ENCODE results near the gene STX16.

STX16 gene

DNA sequence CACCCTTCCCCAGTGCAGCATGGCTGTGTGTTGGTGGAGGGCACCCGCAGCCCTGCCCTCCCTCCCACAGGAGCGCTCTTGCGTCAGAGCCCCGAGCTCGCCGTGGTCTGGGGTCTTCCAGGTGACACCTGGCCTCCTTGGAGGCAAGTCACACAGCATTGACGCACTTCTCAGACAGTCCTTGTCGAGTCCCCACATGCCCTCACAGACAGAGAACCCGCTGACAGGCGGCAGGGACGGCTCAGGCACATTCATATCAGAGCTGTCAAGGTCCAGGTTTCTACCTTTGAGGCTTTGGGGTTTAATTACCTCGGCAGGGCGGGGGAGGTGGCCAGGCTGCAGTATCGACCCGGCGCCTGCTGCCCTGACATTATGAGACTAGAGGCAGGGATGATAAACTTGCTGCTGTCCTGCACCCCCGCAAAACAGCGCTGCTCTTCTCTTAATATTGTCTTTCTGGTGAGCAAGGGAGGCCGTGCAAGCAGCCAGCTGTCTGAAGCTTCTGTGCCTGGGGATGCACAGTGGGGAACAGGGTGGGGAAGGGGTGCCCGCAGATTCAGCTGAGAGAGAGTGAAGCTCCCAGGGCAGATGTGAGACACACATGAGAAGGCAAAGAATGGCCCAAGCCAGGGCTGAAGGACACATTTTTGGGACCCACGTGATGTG is 46.3 kb downstream of the STX16 start:
- DNase-seq (ENCODE audit: low read depth): no peak

DNA sequence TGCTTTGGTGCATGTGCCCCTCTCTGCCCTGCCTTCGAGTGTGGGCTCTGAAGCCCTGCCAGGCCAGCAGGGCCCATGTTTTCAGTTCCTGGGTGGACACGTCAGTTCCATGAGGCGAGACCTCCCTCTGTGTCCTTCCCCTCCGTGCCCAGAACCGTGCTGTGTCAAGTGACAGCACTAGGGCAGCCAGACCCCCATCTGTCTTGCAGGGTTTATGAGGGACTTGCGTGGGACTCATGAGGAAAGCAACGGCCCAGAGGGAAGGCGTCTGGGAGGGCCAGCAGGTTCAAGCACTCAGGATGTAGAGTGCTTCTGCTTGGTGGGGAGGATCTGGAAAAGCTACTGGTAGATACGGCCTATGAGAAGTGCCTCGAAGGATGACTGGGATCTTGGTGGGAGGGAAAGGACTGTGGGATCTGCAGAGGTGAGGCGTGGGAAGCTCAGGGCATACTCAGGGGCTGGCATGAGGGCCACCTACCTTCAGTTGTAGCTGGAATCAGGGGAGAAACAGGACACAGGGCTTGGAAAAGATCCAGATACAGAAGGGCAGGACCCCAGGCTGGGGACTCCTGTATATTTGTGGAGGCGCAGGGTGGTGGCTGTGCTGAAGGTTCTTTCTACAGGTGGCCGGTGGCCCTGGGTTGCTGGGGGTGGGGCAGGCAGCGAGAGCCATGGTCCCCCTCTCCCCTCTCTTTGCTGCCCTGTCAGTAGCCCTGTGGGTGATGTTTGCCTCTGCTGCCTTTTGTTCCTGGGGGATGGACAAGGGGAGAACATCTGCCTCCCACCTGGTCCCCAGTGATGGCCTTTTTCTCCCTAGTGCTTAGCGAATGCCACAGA is 47.0 kb downstream of the STX16 start:
- no peak for DNase-seq (ENCODE audit: low read depth)

DNA sequence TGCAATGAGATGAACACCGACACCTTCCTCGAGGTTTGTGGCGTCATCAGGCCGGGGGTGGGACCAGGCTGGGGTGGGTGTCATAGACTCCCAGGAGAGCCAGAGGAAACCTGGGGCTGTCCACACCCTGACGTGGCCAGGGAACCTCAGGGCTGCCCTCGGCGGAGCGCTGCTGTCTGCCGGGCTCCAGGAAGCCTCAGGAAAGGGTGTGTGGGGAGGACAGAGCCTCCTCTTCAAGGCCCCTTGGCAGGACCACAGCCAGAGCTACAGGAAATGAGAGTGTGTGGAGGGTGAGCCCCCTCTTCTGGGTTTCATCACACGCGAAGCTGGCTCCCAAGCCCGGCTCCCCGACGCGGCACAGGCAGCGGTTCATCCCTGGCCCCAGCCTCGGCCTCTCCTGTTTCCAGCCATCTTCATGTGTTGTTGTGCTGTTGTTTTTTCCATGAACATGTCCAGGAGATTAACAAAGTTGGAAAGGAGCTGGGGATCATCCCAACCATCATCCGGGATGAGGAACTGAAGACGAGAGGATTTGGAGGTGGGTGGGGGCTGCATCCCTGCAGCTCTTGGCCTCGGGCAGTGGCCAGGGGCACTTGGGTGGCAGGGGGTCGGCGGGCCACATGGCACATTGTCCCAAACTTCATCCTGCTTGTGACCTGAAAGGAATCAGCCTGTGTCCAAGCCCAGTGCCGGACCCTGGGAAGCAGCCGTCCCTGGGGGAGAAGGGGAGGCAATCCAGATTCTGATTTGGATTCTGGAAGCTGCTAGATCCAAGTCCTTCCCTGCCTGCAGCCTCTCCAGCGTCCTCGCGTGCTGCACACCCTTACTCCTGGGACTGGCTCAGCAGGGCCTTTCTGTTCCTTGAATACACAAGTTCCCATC is 47.9 kb downstream of the STX16 start:
- DNase-seq (ENCODE audit: low read depth): no peak

DNA sequence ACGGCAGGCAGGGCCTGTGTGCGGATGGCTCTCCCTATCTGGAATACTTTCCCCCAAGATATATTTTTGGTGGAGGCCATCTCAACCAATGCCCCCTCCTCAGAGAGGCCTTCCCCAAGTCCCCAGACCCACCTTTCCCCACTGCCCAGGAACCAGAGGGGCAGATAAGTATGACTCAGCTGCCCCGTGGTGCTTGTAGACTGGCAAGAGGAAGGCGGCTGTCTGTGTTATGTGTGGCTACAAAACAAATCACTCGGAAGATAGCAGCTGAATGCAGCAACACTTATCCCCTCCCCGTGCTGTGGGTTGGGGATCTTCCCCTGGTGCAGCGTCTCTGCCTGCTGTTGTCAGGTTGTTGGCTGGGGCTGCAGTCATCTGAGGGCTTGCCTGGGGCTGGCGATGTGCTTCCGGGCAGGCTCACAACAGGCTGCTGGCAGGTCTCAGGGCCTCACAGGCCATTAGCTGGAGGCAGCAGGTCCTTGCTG is 48.6 kb downstream of the STX16 start:
- DNase-seq (ENCODE audit: low read depth): no peak

DNA sequence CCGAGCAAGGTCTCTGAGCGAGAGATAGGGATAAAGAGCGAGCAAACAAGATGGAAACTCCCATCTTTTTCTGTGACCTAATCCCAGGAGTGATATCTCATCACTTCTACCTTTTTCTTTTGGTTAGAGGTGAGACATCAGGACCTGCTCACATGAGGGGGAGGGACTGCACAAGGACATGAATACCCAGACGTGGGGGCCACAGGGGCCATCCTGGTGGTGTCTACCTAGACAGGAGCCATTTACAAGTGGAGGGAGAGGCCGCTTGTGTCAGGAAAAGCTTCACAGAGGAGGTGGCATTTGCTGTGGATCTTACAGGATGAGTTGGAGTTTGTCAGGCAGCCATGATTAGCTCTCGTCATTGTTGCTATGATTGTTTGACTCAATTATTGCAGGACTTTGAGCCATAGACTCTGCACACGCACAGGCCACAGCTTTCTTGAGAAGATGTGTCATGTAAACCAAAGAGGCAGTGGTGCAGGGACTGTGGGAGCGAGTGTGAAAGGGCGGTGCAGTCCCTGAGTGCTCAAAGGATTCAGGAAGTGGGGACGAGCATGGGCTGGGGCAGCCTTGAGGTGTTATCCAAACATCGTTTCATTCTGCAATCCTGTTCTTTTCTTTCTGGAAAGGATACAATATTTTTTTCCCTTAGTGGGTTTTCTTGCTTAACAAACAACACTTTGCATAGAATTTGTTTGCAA is 49.2 kb downstream of the STX16 start:
- DNase-seq (ENCODE audit: low read depth): no peak

DNA sequence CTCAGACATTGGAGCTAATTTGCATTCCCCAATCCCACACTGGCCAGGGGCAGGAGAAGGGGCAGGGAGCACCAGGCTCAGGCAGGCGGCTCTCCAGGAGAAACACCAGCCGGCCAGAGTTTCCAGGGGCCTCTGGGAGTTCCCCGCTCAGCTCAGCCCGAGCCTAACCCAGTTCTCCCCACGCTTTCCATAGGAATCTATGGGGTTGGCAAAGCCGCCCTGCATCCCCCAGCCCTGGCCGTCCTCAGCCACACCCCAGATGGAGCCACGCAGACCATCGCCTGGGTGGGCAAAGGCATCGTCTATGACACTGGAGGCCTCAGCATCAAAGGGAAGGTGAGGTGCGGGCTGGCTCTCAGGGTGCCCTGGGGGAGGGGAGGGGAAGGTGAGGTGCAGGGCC is 49.7 kb downstream of the STX16 start:
- DNase-seq (ENCODE audit: low read depth): no peak

DNA sequence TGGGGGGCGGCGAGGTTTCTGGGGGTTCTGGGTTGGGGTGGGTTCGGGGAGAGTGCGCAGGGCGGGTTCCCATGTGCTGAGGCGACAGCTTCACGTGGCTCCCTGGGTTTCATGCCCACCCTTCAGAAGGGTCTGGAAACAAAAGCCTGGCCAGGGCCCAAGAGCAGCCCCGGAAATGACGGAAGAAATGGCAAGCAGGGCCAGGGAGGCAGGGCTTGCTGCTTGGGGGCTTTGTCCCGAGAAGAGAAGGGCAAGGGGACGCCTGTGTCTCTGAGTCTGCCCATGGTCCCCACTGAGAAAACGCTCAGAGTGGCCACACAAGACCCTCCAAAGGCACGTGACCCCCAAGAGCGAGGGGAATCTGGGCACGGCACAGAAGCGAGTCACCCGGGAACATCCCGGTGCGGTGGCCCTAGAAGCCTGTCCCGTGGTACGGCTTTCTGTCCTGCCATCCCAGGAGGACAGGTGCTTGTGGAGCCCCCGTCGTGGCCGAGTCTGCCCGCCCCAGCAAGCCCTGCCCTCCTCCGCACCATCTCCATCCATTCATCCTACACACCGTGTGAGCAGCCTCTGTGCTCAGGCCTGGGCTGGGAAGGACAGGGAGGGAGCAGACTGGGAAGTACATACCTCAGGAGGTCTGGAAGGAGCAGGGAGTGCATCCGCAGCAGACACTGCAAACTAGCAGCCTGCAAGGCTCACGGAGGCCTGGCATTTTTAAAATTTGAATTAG is 50.5 kb downstream of the STX16 start:
- no peak for DNase-seq (ENCODE audit: low read depth)

DNA sequence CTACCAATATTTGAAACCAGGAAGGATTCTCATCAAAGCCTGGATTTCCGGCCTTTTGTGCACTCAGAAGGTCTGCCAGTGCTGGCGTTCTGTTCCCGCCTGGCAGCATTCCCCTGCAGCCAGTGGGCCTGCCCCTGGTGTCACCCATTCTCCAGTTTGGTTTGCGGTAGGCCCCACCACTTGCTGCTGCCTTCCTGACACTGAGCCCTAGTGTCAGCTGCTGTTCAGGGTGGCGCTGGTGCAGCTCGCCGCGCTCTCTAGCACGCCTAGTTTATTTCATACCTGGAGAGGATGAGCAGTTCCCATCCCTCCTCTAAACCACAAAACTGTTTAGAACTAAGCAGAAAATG is 51.1 kb downstream of the STX16 start:
- DNase-seq (ENCODE audit: low read depth): no peak

DNA sequence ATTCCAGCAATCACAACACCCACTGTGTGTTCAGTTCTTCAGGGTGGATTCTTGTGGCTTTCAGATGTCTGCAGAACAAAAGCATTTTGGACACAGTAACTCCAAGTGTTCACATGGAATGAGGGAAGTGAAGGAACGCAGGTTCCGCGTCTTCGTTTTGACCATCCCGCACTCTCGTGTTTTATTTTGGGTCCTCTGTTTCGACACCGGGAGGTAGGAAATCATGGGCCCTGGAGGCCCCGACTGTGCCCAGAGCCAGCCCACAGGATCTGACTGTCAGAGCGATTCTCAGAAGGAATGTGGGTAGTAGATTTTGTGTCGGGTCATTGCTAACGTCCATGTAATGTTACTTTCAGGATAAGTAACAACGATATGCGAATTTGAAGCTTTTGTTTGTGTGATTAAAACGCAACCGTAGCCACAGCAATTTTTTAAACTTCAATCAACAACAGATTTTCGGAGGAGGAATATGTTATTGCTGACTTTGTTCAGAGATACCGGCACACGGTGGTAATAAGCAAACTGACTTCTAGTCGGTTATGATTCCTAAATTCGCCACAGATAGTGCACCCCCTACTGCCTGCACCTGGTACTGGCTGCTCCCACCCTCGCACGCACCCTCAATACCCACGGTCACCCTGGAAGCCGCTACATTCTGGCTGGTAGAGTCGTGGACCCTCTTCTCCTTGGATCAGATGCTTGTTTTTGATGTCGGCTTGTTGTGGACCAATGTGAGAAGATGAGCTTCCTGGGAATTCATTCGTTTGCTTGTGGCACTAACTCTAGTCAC is 52.0 kb downstream of the STX16 start:
- DNase-seq (ENCODE audit: low read depth): no peak

DNA sequence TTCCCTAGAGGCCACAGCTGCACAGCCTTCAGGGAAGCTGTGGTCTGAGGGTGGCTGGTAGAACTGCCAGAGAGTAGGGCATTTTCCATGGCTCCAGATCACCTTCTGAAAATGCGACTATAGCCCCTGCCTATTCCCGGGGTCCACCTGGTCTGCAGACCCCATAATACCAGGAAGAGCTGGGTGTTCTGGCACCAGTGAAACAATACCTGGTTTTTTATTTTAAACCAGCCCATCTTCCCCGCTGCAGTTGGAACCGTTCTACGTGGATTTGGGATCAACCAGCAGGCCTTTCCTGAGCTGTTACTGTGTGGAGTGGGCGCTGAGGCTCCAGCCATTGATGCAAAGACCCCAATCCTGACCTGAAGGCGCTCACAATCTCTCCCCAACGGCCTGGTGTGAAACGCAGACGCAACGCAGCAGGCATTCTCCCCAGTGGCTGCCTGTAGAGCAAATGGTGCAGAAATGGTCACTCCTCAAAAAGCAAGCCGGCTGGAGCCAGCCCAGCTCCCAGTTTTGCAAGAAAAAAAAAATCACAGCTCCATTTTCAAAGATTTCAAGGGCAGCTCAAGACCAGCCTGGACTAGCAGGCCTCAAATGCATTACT is 52.8 kb downstream of the STX16 start:
- DNase-seq (ENCODE audit: low read depth): no peak

DNA sequence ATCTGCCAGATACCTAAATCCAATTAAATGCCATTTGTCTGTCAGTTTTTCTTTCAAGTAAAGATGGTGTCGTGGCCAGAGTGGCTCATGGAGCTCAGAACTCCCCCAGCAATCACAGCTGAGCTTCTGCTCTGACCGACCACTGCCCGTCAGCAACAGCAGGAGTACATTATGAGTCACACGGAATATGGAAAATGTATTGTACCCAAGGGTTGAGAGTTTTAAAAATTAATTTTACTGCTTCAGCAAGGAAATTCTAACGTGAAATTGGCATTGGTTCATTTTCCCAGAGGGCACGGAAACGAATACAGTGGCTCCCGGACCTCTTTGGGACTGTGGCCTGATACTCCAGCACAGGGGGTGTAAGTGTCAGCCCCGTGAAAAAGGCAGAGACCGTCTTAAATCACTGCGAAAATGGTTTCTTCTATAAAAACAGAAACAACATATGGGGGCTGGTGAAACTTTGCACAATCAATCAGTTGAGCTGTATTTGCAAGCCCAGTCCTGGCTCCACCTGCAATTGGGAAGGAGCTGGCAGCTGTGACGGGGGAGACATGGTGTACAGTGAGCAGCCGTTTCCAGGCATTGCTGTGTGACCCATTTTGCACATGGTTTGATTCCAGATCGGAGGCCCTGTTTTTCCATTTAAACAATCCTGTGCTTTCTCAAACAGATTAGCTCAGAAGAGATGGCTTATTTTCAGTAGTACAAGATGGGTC is 54.3 kb downstream of the STX16 start:
- no peak for DNase-seq (ENCODE audit: low read depth)

DNA sequence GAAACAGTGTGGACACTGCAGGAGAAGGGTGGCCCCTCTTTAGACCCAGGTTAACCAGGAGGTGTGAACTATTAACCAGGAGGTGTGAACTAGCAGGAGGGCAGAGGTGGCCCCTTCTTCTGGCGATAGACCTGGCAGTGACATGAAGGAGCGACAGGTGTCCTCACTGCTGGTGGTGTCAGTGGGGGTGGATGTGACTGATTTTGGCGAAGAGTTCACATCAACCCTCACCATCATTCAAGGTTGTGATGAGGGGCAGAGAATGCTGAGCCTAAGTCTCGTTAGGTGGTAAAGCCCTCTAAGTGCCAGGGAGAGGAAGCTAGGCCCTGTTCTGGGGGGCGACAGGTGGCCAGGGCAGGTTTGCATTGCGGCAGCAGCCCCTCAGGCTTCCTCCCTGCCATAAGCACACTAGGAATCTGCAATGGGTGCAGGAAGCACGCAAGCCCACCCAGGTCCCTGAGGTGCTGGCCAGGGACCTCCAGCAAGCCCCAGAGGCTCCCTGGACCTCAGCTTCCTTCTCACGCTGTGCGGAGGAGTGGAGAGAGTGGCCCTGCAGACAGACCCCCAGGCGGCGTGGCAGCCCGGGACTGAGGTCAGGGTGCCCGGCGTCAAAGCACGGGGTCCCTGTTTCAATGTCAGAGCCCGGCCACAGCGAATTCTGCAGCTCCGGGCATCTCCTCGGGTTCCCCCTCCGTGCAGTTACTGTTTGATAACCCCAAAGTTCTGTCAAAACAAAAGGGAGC is 55.2 kb downstream of the STX16 start:
- no peak for DNase-seq (ENCODE audit: low read depth)

DNA sequence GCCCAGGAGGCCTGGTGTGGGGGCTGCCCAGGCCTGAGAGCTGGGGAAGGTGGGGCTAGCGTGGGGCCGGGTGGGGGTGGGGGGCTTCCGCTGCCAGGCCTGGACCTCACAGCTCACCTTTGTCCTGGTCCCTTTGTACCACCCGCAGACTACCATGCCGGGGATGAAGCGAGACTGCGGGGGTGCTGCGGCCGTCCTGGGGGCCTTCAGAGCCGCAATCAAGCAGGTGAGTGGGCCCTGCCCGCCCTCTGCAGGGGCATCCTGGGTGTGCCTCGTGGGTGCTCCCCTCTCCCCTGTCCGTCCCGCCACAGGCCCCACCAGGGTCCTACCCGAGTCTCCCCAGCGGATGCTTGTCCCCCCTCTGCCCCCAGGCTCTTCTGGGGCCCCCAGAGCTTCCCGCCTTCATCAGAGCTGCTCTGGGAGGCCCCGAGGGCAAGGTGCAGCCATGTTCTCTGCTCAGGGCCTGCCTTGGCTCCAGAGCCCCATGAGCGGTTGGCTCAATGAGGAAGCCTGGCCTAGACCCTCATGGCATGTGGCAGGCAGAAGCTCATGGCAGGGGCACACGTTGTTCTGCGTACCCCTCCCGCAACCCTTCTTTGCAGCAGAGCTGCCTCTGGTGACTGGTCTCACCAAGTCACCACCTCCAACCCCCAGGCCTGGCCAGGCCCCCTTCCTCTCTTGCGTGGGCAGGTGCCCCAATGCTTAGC is 56.0 kb downstream of the STX16 start:
- DNase-seq (ENCODE audit: low read depth): no peak

DNA sequence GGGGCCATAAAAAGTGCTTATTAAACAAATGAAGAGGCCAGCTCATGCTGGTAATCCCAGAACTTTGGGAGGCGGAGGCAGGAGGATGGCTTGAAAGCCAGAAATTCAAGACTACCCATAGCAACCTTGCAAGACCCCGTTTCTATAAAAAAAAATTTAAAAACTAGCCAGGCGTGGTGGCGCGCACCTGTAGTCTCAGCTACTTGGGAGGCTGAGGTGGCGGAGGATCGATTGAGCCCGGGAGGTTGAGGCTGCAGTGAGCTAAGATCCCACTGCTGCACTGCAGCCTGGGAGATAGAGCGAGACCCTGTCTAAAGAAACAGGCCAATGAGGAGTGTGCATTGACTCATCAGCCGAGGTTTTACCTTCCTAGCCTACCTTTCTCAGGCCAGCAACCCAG is 56.7 kb downstream of the STX16 start:
- no peak for DNase-seq (ENCODE audit: low read depth)

DNA sequence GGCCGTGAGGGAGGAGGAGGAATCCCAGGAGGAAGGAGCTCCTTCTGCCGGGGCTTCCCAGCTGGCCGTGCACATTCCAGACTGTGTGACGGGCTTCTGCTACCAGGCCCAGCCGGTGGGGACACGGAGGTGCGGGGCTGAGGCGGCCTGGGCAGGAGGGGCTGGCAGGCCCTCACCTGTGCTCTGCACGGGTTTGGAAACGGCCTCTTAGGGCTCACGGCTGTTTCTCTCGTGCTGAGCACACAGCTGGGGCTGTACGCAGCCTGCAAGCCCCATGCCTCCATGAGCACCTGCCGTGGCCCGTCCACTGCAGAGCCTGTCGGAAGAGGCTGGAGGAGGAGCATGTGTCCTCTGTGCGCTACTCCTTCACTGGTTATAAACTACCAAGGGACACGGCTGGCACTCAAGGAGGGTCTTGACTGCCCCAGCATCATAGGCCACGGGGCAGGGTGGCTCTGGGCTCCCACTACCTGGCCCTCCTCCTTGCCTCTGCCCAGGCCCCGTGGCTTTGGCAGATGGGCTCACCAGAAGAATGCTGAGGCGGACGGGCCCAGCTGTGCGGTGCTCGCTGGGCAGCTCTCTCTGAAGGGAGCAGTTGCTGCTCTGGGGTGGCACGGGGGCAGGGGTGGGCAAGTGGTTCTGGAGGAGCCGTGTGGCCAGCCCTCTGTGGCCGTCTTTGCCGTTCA is 57.3 kb downstream of the STX16 start:
- no peak for DNase-seq (ENCODE audit: low read depth)

DNA sequence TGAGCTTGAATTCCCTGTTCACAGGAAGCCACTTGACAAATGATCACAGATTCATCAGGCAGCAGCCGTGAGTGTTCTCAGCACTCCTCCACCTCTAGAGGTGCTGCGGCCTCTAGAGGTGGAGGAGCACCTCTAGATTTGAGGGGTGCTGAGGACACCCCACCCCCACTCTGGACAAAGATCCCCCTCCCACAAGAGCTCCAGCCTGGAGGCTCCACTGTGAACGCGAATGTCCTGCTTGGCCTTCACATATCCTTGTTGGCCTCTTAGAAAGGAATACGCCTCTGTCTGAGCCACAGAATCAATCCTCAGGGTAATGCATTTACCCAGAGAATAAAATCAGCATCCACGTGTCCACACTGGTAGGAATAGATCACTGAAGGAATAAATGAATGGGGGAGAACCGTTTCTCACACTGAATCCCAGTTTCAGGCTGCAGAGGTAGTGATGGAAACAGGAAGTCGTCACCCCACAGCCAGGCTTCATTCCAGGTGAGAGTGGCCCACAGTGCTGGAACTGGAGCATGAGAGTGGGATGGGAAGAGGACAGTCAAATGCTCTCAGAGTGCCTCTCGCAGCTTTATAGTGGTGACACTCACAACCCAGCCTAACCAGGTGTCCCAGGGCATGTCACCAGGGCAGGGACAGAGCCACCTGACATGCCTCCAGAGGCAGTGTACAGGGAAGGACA is 58.1 kb downstream of the STX16 start:
- DNase-seq (ENCODE audit: low read depth): no peak

DNA sequence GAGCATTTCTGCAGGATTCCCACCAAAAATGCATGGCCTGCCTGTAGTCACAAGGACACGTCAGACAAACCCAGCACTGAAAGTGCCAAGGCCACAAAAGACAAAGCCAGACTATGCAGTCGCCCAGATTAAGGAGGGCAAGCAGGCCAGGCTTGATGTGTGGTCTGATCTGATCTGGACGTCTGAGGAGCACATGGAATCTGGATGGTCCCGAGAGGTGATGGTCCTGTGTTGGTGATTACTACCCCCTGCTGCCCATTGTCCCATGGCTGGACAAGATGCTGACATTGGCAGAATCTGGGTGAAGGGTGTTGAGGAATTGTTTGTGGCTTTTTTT is 58.6 kb downstream of the STX16 start:
- no peak for DNase-seq (ENCODE audit: low read depth)
